Measurements from ENCODE around the gene FXYD2.

Gene FXYD2

GRCh38 chr11:117824571-117825537 is at the start of gene FXYD2:
TSS of gene FXYD2 (minus strand) at chr11:117824744. CDS start at chr11:117824678, 66 bp downstream.
- Histone ChIP-seq H3K4me2 (ENCODE audit: low read length) (no peak within 1 kb of the TSS), H3K27me3 (ENCODE audit: control insufficient read depth, low read length) (peaks cover 32% of the 10 kb centered on the region), H4K20me1 (ENCODE audit: control insufficient read depth, insufficient read depth, low read depth, low read length) (no peaks in the 10 kb centered on the region), H3K27ac (ENCODE audit: low read depth, low read length) (no peak within 1 kb of the TSS), H3F3A (ENCODE audit: control insufficient read depth, insufficient read depth) (no peaks in the 10 kb centered on the region), H3K4me1 (ENCODE audit: control insufficient read depth, low read length) (no peaks in the 10 kb centered on the region), H3K9me2 (replicated peaks; ENCODE audit: control insufficient read depth, low read length) (no peaks in the 10 kb centered on the region), H3K4me3 (ENCODE audit: low read length) (no peak within 1 kb of the TSS), H3K79me2 (ENCODE audit: control insufficient read depth, low read length) (no peaks in the 10 kb centered on the region), H3K9me3 (ENCODE audit: control insufficient read depth, insufficient read depth, low read length) (no peaks in the 10 kb centered on the region), H3K36me3 (ENCODE audit: control insufficient read depth, low read length) (no peaks in the 10 kb centered on the region)
- TF ChIP-seq, protein P1, sequence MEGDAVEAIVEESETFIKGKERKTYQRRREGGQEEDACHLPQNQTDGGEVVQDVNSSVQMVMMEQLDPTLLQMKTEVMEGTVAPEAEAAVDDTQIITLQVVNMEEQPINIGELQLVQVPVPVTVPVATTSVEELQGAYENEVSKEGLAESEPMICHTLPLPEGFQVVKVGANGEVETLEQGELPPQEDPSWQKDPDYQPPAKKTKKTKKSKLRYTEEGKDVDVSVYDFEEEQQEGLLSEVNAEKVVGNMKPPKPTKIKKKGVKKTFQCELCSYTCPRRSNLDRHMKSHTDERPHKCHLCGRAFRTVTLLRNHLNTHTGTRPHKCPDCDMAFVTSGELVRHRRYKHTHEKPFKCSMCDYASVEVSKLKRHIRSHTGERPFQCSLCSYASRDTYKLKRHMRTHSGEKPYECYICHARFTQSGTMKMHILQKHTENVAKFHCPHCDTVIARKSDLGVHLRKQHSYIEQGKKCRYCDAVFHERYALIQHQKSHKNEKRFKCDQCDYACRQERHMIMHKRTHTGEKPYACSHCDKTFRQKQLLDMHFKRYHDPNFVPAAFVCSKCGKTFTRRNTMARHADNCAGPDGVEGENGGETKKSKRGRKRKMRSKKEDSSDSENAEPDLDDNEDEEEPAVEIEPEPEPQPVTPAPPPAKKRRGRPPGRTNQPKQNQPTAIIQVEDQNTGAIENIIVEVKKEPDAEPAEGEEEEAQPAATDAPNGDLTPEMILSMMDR (IDR thresholded peaks at IDR 0.05; ENCODE audit: low read depth, low read length, poor library complexity, severe bottlenecking), result no peak
- TF ChIP-seq EZH2phosphoT487 (IDR thresholded peaks at IDR 0.05; ENCODE audit: borderline replicate concordance, low read length), result no peak

DNA sequence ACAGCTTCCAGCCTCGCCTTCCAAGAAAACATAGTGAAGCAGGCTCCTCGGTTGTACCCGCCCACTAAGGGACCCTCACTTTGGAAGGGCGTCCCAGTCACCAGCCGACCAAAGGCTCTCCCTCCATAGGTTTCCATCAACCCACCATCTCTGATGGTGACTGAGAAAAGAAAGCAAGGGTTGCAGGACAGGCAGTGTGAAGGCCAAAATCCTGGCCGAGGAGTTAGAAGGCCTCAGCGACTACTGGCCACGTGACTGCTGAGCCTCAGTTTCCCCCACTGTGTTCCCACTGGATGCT is 49.2 kb upstream of the FXYD2 start:
- Histone ChIP-seq H3K27me3 (ENCODE audit: control insufficient read depth, low read length) (peaks cover 47% of the 10 kb centered on the region), H3K36me3 (ENCODE audit: control insufficient read depth, low read length) (no peaks in the 10 kb centered on the region), H3K9me2 (replicated peaks; ENCODE audit: control insufficient read depth, low read length) (no peaks in the 10 kb centered on the region), H3K79me2 (ENCODE audit: control insufficient read depth, low read length) (no peaks in the 10 kb centered on the region), H3F3A (ENCODE audit: control insufficient read depth, insufficient read depth) (no peaks in the 10 kb centered on the region), H3K4me2 (ENCODE audit: low read length) (no peak overlapping the region), H3K9me3 (ENCODE audit: control insufficient read depth, insufficient read depth, low read length) (no peaks in the 10 kb centered on the region), H4K20me1 (ENCODE audit: control insufficient read depth, insufficient read depth, low read depth, low read length) (no peaks in the 10 kb centered on the region), H3K4me3 (ENCODE audit: low read length) (no peak overlapping the region), H3K27ac (ENCODE audit: low read depth, low read length) (no peak overlapping the region), H3K4me1 (ENCODE audit: control insufficient read depth, low read length) (no peaks in the 10 kb centered on the region)
- no peak for TF ChIP-seq EZH2phosphoT487 (IDR thresholded peaks at IDR 0.05; ENCODE audit: borderline replicate concordance, low read length)
- TF ChIP-seq, protein P1 (IDR thresholded peaks at IDR 0.05; ENCODE audit: low read depth, low read length, poor library complexity, severe bottlenecking), result no peak

GRCh38 chr11:117872975-117873827 is 48.7 kb upstream of the FXYD2 start:
- H3K36me3 ChIP-seq (ENCODE audit: control insufficient read depth, low read length), result no peaks in the 10 kb centered on the region
- H3K4me3 ChIP-seq (ENCODE audit: low read length), result no peak overlapping the region
- H3K79me2 ChIP-seq (ENCODE audit: control insufficient read depth, low read length), result no peaks in the 10 kb centered on the region
- no peaks in the 10 kb centered on the region for H3K4me1 ChIP-seq (ENCODE audit: control insufficient read depth, low read length)
- no peak overlapping the region for H3K27ac ChIP-seq (ENCODE audit: low read depth, low read length)
- no peaks in the 10 kb centered on the region for H3F3A ChIP-seq (ENCODE audit: control insufficient read depth, insufficient read depth)
- no peaks in the 10 kb centered on the region for H3K9me2 ChIP-seq (replicated peaks; ENCODE audit: control insufficient read depth, low read length)
- H3K4me2 ChIP-seq (ENCODE audit: low read length), result no peak overlapping the region
- no peaks in the 10 kb centered on the region for H4K20me1 ChIP-seq (ENCODE audit: control insufficient read depth, insufficient read depth, low read depth, low read length)
- H3K9me3 ChIP-seq (ENCODE audit: control insufficient read depth, insufficient read depth, low read length), result no peaks in the 10 kb centered on the region
- TF ChIP-seq, protein P1 (IDR thresholded peaks at IDR 0.05; ENCODE audit: low read depth, low read length, poor library complexity, severe bottlenecking), result no peak
- H3K27me3 ChIP-seq (ENCODE audit: control insufficient read depth, low read length), result peaks cover 47% of the 10 kb centered on the region
